GM20000 (cell line): ENCODE measurements around the gene MAP3K8.
"Not testable (repeated sequence)": the region's sequence is repeated elsewhere in the genome, so short reads cannot be mapped to it uniquely, and the experiment has no call there.

Source experiments
- DNase-seq: peaks from one replicate; pipeline ENCODE4 v3.0.0; 2012; ENCODE audit warnings: low spot score
- CTCF ChIP-seq: IDR thresholded peaks from 2 replicates; pipeline ENCODE4 v1.5.1; 2012; ENCODE audit warnings: mild to moderate bottlenecking, control low read depth; ENCODE audit errors: extremely low read depth, missing control alignments

The MAP3K8 gene

GRCh38 chr10:30463944-30464451, 30.0 kb downstream of the MAP3K8 start:
- no peak for TF ChIP-seq CTCF
- no peak for DNase-seq

GRCh38 chr10:30464675-30465074, 30.7 kb downstream of the MAP3K8 start:
- no peak for TF ChIP-seq CTCF
- no peak for DNase-seq

- no peak for DNase-seq
- no peak for TF ChIP-seq CTCF
These were observed 32.5 kb downstream of the MAP3K8 start for GRCh38 chr10:30466445-30466844.

GRCh38 chr10:30467651-30468338, 33.8 kb downstream of the MAP3K8 start:
- peak; percentile 43 for DNase-seq
- TF ChIP-seq CTCF = no peak

GRCh38 chr10:30472414-30473155, 38.6 kb downstream of the MAP3K8 start:
- TF ChIP-seq CTCF = no peak
- DNase-seq = no peak

- not testable (repeated sequence) for DNase-seq
These were observed 41.5 kb downstream of the MAP3K8 start for GRCh38 chr10:30475515-30475914.

GRCh38 chr10:30476511-30477155, 42.6 kb downstream of the MAP3K8 start:
- no peak for DNase-seq
- no peak for TF ChIP-seq CTCF

GRCh38 chr10:30479513-30479912, 45.5 kb downstream of the MAP3K8 start:
- not testable (repeated sequence) for DNase-seq
